ENCODE data around the gene GPATCH8.

The GPATCH8 gene

DNA sequence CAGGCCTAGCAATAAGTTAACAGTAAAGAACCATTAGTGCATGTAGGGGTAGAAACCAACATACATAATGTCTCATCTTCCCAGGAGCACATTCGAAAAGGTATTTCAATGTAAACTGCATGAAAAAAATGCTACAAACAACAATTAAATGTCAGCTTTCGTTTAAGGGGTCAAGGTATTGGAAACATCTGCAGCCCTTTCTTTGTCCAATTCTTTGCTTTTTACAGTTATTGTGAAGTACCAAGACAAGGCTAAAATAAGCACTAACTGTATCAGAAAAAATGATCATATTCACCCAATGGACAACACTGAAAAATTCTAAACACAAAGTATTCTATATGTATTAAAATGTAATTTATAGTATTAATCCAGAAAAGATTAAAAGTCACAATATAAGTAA, 37.9 kb downstream of the GPATCH8 start:
- no peak overlapping the region for H3K4me3 ChIP-seq (ENCODE audit: low read depth, low read length)
- TF ChIP-seq, protein P1, sequence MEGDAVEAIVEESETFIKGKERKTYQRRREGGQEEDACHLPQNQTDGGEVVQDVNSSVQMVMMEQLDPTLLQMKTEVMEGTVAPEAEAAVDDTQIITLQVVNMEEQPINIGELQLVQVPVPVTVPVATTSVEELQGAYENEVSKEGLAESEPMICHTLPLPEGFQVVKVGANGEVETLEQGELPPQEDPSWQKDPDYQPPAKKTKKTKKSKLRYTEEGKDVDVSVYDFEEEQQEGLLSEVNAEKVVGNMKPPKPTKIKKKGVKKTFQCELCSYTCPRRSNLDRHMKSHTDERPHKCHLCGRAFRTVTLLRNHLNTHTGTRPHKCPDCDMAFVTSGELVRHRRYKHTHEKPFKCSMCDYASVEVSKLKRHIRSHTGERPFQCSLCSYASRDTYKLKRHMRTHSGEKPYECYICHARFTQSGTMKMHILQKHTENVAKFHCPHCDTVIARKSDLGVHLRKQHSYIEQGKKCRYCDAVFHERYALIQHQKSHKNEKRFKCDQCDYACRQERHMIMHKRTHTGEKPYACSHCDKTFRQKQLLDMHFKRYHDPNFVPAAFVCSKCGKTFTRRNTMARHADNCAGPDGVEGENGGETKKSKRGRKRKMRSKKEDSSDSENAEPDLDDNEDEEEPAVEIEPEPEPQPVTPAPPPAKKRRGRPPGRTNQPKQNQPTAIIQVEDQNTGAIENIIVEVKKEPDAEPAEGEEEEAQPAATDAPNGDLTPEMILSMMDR (IDR thresholded peaks at IDR 0.05; ENCODE audit: low read depth, low read length, missing control alignments): no peak
- DNase-seq: no peak
- in situ Hi-C loops (cut with HindIII; ENCODE audit: low pct_ligation_motif_present, low sequenced_read_pairs): no loop called here
- H3K27ac ChIP-seq: no peak overlapping the region
- H3K36me3 ChIP-seq (replicated peaks): no peaks in the 10 kb centered on the region
- no peaks in the 10 kb centered on the region for H3K27me3 ChIP-seq (replicated peaks)

DNA sequence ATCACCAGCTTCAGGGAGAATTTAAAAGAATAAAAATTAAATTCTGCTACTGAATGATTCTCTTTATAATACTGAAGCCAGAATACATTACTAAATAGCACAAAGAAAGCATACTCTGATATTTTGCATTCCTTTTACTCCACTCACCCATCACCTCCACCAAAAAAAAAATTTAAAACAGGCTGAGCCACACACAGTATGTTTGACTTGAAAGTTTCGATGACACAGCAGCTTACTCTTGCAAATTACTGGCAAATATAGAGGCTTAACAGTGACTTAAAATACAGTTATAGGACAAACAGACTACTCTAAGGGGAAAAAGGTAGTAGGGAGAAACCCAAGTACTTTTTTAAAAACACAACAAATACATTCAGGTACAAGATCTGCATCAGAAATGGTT, 39.2 kb downstream of the GPATCH8 start:
- H3K36me3 ChIP-seq (replicated peaks): no peaks in the 10 kb centered on the region
- H3K4me3 ChIP-seq (ENCODE audit: low read depth, low read length): no peak overlapping the region
- in situ Hi-C loops (cut with HindIII; ENCODE audit: low pct_ligation_motif_present, low sequenced_read_pairs): no loop called here
- H3K27me3 ChIP-seq (replicated peaks): no peaks in the 10 kb centered on the region
- DNase-seq: peak; percentile 12
- TF ChIP-seq, protein P1 (IDR thresholded peaks at IDR 0.05; ENCODE audit: low read depth, low read length, missing control alignments): no peak
- no peak overlapping the region for H3K27ac ChIP-seq

DNA sequence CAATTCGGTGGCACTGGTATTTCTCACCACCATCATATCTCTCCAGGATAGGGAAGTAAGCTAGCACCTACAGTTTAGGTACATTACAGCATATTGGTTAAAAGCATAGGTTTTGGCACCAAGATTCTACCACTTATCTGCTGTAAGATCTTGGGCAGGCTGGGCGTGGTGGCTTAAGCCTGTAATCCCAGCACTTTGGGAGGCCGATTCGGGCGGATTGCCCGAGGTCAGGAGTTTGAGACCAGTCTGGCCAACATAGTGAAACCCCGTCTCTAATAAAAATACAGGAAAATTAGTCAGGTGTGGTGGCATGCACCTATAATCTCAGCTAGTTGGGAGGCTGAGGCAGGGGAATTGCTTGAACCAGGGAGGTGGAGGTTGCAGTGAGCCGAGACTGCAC, 51.4 kb downstream of the GPATCH8 start:
- TF ChIP-seq, protein P1 (IDR thresholded peaks at IDR 0.05; ENCODE audit: low read depth, low read length, missing control alignments): no peak
- Histone ChIP-seq H3K36me3 (replicated peaks) (no peaks in the 10 kb centered on the region), H3K27ac (no peak overlapping the region), H3K4me3 (ENCODE audit: low read depth, low read length) (no peak overlapping the region), H3K27me3 (replicated peaks) (no peaks in the 10 kb centered on the region)
- no peak for DNase-seq
- in situ Hi-C loops (cut with HindIII; ENCODE audit: low pct_ligation_motif_present, low sequenced_read_pairs): no loop called here

DNA sequence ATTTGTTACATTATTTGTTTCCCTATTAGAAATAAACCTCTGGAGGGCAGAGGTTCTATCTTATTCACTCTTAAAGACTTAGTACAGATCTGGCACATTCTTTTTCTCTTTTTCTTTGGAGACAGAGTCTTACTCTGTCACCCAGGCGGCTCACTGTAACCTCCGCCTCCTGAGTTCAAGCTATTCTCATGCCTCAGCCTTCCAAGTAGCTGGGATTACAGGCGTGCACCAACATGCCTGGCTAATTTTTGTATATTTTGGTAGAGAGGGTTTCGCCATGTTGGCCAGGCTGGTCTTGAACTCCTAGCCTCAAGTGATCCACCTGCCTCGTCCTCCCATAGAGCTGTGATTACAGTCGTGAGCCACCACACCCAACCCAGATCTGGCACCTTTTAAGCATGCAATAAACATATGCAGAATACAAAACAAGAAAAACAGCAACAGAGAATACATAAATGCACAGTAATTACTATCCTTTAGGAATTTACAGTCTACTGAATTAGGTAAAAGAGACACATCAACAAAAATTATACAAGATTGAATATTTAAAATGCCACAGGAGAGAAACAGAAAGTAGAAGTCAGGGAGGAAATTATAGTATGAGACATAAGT, 52.1 kb downstream of the GPATCH8 start:
- H3K4me3 ChIP-seq (ENCODE audit: low read depth, low read length): no peak overlapping the region
- no peak overlapping the region for H3K27ac ChIP-seq
- in situ Hi-C loops (cut with HindIII; ENCODE audit: low pct_ligation_motif_present, low sequenced_read_pairs): no loop called here
- H3K36me3 ChIP-seq (replicated peaks): no peaks in the 10 kb centered on the region
- H3K27me3 ChIP-seq (replicated peaks): no peaks in the 10 kb centered on the region
- no peak for DNase-seq
- TF ChIP-seq, protein P1 (IDR thresholded peaks at IDR 0.05; ENCODE audit: low read depth, low read length, missing control alignments): no peak

DNA sequence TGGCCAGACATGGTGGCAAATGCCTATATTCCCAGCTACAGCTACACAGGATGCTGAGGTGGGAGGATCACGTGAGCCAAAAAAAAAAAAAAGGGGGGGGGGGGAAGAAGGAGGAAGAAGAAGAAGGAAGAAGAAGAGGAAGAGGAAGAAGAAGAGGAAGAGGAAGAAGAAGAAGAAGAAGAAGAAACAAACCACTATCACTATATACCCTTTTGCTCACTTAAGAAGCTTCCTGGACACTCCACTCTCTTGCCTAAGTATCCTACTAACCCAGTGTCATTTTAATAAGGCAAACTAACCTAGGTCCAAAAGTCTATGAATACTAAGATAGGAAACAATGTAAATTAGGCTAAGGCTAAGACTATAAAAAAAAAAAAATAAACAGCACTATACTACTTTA, 54.8 kb downstream of the GPATCH8 start:
- H3K36me3 ChIP-seq (replicated peaks): no peaks in the 10 kb centered on the region
- TF ChIP-seq, protein P1 (IDR thresholded peaks at IDR 0.05; ENCODE audit: low read depth, low read length, missing control alignments): no peak
- no peak overlapping the region for H3K4me3 ChIP-seq (ENCODE audit: low read depth, low read length)
- in situ Hi-C loops (cut with HindIII; ENCODE audit: low pct_ligation_motif_present, low sequenced_read_pairs): no loop called here
- no peaks in the 10 kb centered on the region for H3K27me3 ChIP-seq (replicated peaks)
- H3K27ac ChIP-seq: no peak overlapping the region
- DNase-seq: no peak

DNA sequence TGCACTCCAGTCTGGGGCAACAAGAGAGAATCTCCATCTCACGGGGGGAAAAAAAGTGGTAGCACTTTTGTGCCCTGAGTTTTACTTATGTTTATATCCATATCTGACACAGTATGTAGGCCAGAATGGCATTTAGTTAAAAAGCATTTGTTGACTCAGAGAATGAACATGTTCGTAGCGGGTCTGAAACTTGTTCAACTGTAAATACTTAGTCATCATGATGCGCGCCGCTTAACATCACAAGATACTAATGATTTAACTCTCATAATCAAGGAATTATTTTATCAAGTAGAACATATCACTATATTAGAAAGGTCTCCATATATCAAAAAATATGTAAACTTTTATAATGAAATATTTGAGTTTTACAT, 58.5 kb downstream of the GPATCH8 start:
- no peaks in the 10 kb centered on the region for H3K27me3 ChIP-seq (replicated peaks)
- TF ChIP-seq, protein P1 (IDR thresholded peaks at IDR 0.05; ENCODE audit: low read depth, low read length, missing control alignments): no peak
- H3K27ac ChIP-seq: peak overlapping the region; percentile 77
- H3K36me3 ChIP-seq (replicated peaks): no peaks in the 10 kb centered on the region
- peak; percentile 54 for DNase-seq
- H3K4me3 ChIP-seq (ENCODE audit: low read depth, low read length): no peak overlapping the region
- in situ Hi-C loops (cut with HindIII; ENCODE audit: low pct_ligation_motif_present, low sequenced_read_pairs): no loop called here
